ENCODE data around the gene VAMP7. TPM values are rescaled to one million over a fixed set of nuclear protein-coding genes. Genes with fewer than 3 reads are reported as not detected.
"Not testable (repeated sequence)": the region's sequence is repeated elsewhere in the genome, so short reads cannot be mapped to it uniquely, and the experiment has no call there.

VAMP7 gene, protein sequence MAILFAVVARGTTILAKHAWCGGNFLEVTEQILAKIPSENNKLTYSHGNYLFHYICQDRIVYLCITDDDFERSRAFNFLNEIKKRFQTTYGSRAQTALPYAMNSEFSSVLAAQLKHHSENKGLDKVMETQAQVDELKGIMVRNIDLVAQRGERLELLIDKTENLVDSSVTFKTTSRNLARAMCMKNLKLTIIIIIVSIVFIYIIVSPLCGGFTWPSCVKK
- total RNA-seq (2021) (60.2 and 77.7 TPM in 2 replicates), Bru-seq, nascent RNA (percentile 82 among the genes with signal in this experiment), BruChase-seq, experiment 1, labeled RNA remaining after a 2-hour chase (percentile 80 among the genes with signal in this experiment), BruChase-seq, experiment 2, labeled RNA remaining after a 6-hour chase (percentile 78 among the genes with signal in this experiment)
- long read RNA-seq, transcript VAMP7-201 (7 exons, 2,496 nt), result minor isoform, 5 of 138 reads
- long read RNA-seq, transcript VAMP7-205 (8 exons, 742 nt), result minor isoform, 5 of 138 reads
- long read RNA-seq, transcript VAMP7-202 (8 exons, 2,646 nt), result major isoform, 108 of 138 reads
- long read RNA-seq, partial matches to known transcripts, result 1 of 138 reads
- long read RNA-seq, other reads (novel, unspliced or antisense), result 14 of 138 reads

GRCh38 chrX:155881158-155881993, at the start of gene VAMP7:
VAMP7 (plus strand) TSS chrX:155881345; CDS start chrX:155889467, 8,122 bp downstream.
- peak within 1 kb of the TSS; percentile 60 for H3K27ac ChIP-seq
- BruUV-seq (replicated peaks), result TSS peak; percentile 56

GRCh38 chrX:155841232-155841631, 39.9 kb upstream of the VAMP7 start:
- no peaks in the 10 kb centered on the region for H3F3A ChIP-seq (ENCODE audit: insufficient read depth, low read depth)
- H3K36me3 ChIP-seq (ENCODE audit: low read depth), result no peaks in the 10 kb centered on the region
- H2AFZ ChIP-seq, result no peak overlapping the region
- ChIA-PET POLR2A (ENCODE audit: unreplicated experiment) (no interaction called here), CTCF (no interaction called here)
- no peak overlapping the region for H3K27ac ChIP-seq
- BruUV-seq (replicated peaks), result no TSS peak
- no peaks in the 10 kb centered on the region for H3K79me2 ChIP-seq (ENCODE audit: low read depth)
- intact Hi-C loops (cut with micrococcal nuclease; ENCODE audit: unreplicated experiment), result no loop called here
- no peaks in the 10 kb centered on the region for H3K9me3 ChIP-seq (ENCODE audit: insufficient read depth, low read depth)
- H3K4me2 ChIP-seq, result no peak overlapping the region
- DNase-seq, result no peak
- H3K4me1 ChIP-seq (replicated peaks; ENCODE audit: insufficient read depth), result no peaks in the 10 kb centered on the region
- no peaks in the 10 kb centered on the region for H3K27me3 ChIP-seq (ENCODE audit: insufficient read depth, low read depth)
- no peaks in the 10 kb centered on the region for H3K9me2 ChIP-seq (ENCODE audit: insufficient read depth)
- TF ChIP-seq EZH2 (IDR thresholded peaks at IDR 0.05; ENCODE audit: low read depth) (no peak), CTCF (conservative IDR thresholded peaks at IDR 0.05) (no peak)
- no peak overlapping the region for H3K4me3 ChIP-seq
- no peaks in the 10 kb centered on the region for H4K20me1 ChIP-seq (ENCODE audit: insufficient read depth)

More at GRCh38 chrX:155881158-155881993, at the start of gene VAMP7:
- Histone ChIP-seq H3K36me3 (ENCODE audit: low read depth) (no peaks in the 10 kb centered on the region), H2AFZ (peak within 1 kb of the TSS; percentile 93), H3K4me3 (peak within 1 kb of the TSS; percentile 96), H4K20me1 (ENCODE audit: insufficient read depth) (no peaks in the 10 kb centered on the region; the same call in 1 of the 2 replicates), H3K4me1 (replicated peaks; ENCODE audit: insufficient read depth) (0 out of 2 replicates have a peak, but pooled peaks cover 6% of the 10 kb centered on the region), H3K79me2 (ENCODE audit: low read depth) (peaks cover 30% of the 10 kb centered on the region), H3K27me3 (ENCODE audit: insufficient read depth, low read depth) (no peaks in the 10 kb centered on the region), H3K9me2 (ENCODE audit: insufficient read depth) (no peaks in the 10 kb centered on the region), H3F3A (ENCODE audit: insufficient read depth, low read depth) (no peaks in the 10 kb centered on the region), H3K4me2 (peak within 1 kb of the TSS; percentile 89), H3K9me3 (ENCODE audit: insufficient read depth, low read depth) (no peaks in the 10 kb centered on the region)
- POLR2A ChIA-PET (ENCODE audit: unreplicated experiment), result no interaction called here
- CTCF ChIA-PET, result no interaction called here
- intact Hi-C loops (cut with micrococcal nuclease; ENCODE audit: unreplicated experiment), result loop anchor here (2.0 kb wide), 1 partner anchor 855 kb away; the partner anchor contains the start of gene FUNDC2
- no peak for TF ChIP-seq EZH2 (IDR thresholded peaks at IDR 0.05; ENCODE audit: low read depth)
- no peak for TF ChIP-seq CTCF (conservative IDR thresholded peaks at IDR 0.05)
- peak; percentile 86 to 92 for DNase-seq

DNA sequence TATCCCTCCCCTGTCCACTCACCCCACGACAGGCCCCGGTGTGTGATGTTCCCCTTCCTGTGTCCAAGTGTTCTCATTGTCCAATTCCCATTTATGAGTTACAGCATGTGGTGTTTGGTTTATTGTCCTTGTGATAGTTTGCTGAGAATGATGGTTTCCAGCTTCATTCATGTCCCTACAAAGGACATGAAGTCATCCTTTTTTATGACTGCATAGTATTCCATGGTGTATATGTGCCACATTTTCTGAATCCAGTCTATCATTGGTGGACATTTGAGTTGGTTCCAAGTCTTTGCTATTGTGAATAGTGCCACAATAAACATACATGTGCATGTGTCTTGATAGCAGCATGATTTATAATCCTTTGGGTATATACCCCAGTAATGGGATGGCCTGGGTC, 29.4 kb upstream of the VAMP7 start:
- H3K27me3 ChIP-seq (ENCODE audit: insufficient read depth, low read depth); H3K4me1 ChIP-seq (replicated peaks; ENCODE audit: insufficient read depth); BruUV-seq (replicated peaks); H3K9me3 ChIP-seq (ENCODE audit: insufficient read depth, low read depth); DNase-seq; H2AFZ ChIP-seq; H3F3A ChIP-seq (ENCODE audit: insufficient read depth, low read depth); H3K4me2 ChIP-seq; intact Hi-C loops (cut with micrococcal nuclease; ENCODE audit: unreplicated experiment); H3K36me3 ChIP-seq (ENCODE audit: low read depth); POLR2A ChIA-PET (ENCODE audit: unreplicated experiment); H3K79me2 ChIP-seq (ENCODE audit: low read depth); H3K27ac ChIP-seq; H3K4me3 ChIP-seq; H3K9me2 ChIP-seq (ENCODE audit: insufficient read depth); CTCF ChIA-PET; H4K20me1 ChIP-seq (ENCODE audit: insufficient read depth): not testable (repeated sequence)

All from PC-9 (cell line).